Rectal smooth muscle tissue (tissue), 1 donor: ENCODE data around the gene GSG1L.

Experiments
- H3K27ac ChIP-seq: one replicate; pipeline ENCODE4 v1.7.0; 2013; ENCODE audit warnings: low read depth, low read length, inconsistent platforms
- H3K27me3 ChIP-seq: one replicate; pipeline ENCODE4 v1.7.0; 2013; ENCODE audit warnings: low read length; ENCODE audit not compliant: control insufficient read depth, insufficient read depth
- H3K36me3 ChIP-seq: one replicate; pipeline ENCODE4 v1.7.0; 2013; ENCODE audit warnings: low read length; ENCODE audit not compliant: control insufficient read depth, insufficient read depth
- H3K4me1 ChIP-seq: one replicate; pipeline ENCODE4 v1.7.0; 2013; ENCODE audit warnings: low read length; ENCODE audit not compliant: control insufficient read depth, insufficient read depth
- H3K4me3 ChIP-seq: one replicate; pipeline ENCODE4 v1.7.0; 2013; ENCODE audit warnings: low read length
- H3K9ac ChIP-seq: one replicate; pipeline ENCODE4 v1.7.0; 2013; ENCODE audit warnings: low read length

GSG1L gene

DNA sequence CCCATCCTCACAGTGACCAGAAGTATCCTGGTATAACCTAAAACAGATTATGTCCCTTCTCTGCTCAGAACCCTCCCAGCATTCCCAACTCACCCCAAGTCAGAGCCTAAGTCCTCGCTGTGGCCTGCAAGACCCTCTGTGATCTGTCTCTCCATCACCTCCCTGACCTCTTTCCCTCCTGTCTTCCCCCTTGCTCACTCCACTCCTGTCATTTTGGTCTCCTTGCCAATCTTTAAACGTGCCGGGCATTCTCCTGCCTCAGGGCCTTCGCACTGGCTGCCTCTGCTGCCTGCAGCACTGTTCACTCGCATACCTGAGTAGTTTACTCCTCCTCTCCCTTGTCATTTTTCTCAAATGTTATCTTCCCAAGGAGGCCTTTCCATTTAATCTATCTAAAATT, 97.7 kb downstream of the GSG1L start:
- no peak overlapping the region for H3K27ac ChIP-seq
- H3K4me3 ChIP-seq: no peak overlapping the region
- no peak overlapping the region for H3K9ac ChIP-seq
- H3K27me3 ChIP-seq: no peaks in the 10 kb centered on the region
- no peaks in the 10 kb centered on the region for H3K36me3 ChIP-seq
- no peaks in the 10 kb centered on the region for H3K4me1 ChIP-seq

DNA sequence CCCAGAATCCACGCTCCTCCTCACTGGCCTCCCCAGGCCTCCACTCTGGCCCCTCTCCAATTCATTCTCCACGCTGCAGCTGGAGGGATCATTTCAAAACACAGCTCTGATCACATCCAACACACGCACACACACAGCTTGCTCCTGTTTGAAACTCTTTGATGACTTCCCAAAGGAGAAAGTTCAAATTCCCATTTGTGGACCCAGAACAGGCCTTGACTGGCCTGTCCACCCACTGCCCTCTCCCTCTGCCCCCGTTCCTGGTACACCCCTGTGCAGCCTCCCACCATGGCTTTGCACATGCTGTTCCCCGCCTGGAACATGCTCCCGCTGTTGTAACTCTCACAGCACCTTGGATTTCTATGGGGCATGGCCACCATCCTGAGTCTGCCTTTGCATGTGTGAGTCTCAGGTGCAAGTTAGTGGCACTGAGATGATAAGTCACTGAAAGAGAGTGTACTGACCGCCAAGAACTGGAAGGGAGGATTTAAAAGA, 100.0 kb downstream of the GSG1L start:
- Histone ChIP-seq H3K4me3 (no peak overlapping the region), H3K27ac (no peak overlapping the region), H3K36me3 (no peaks in the 10 kb centered on the region)

DNA sequence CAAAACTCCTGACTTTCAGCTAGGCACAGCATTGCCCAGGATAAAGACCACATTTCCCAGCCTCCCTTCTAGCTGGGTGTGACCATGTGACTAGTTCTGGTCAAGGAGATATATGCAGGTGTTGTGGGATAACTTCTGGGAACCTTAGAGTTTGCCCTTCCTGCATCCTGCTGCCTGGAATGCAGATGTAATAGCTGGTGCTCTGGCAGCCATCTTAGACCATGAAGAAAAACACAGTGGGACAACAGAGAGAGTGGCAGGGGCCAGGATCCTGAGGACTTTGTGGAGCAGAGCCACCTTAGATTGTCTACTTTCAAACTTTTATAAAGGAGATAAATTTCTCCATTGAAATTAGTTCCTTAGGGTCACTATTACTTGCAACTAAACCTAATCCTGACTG, 101.3 kb downstream of the GSG1L start:
- no peak overlapping the region for H3K27ac ChIP-seq
- no peak overlapping the region for H3K9ac ChIP-seq
- no peak overlapping the region for H3K4me3 ChIP-seq
- no peaks in the 10 kb centered on the region for H3K27me3 ChIP-seq
- no peaks in the 10 kb centered on the region for H3K4me1 ChIP-seq
- no peaks in the 10 kb centered on the region for H3K36me3 ChIP-seq

More for the DNA sequence above, 100.0 kb downstream of the GSG1L start:
- H3K4me1 ChIP-seq: no peaks in the 10 kb centered on the region
- no peak overlapping the region for H3K9ac ChIP-seq
- H3K27me3 ChIP-seq: no peaks in the 10 kb centered on the region

DNA sequence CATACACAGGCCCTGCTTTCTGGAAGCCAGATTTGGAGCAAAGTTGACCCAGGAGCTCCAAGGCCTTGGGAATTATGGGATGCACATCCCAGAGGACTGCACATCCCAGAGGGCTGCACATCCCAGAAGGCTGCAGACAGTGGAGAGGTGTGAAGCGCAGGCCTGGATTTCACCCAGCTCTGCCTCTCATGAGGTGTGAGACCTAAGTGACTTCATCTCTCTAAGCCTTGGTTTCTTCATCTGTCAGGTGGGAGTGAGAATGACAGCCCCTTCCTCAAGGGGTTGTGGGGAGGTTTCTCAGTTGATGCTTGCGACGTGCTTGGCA, 102.3 kb downstream of the GSG1L start:
- H3K4me1 ChIP-seq: no peaks in the 10 kb centered on the region
- no peak overlapping the region for H3K4me3 ChIP-seq
- H3K27ac ChIP-seq: no peak overlapping the region
- H3K27me3 ChIP-seq: no peaks in the 10 kb centered on the region
- no peaks in the 10 kb centered on the region for H3K36me3 ChIP-seq
- H3K9ac ChIP-seq: no peak overlapping the region

DNA sequence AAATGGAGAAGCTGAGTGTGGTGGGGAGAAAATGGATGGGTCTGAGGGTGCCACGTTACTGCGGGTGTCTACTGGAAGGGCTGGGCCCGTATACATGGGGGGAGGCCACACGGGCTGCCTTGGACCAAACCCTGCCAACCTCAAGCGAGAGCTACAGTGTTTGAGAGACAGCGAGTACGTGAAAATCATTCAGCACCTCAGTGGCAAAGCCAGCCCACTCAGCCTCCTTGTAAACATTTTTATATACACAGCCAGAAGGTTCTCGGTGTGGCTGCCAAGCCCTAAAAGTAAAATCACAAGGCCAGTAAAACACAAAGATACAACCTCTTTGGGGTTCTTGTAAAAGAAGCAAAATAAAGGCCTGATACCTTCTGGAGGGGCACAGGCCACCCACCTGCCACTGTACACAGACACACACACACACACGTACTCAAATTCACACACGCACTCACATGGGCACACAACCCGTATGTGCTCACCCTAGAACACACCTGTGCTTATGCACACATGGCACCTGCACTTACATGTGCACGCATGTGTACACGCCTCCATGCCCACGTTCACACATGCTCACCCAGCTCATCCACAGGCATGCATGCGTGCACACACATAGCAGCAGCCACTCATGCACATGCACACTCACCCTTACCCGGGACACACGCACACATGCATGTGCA, 102.8 kb downstream of the GSG1L start:
- Histone ChIP-seq H3K36me3 (no peaks in the 10 kb centered on the region), H3K9ac (no peak overlapping the region), H3K27ac (no peak overlapping the region), H3K4me3 (no peak overlapping the region), H3K27me3 (no peaks in the 10 kb centered on the region), H3K4me1 (no peaks in the 10 kb centered on the region)

DNA sequence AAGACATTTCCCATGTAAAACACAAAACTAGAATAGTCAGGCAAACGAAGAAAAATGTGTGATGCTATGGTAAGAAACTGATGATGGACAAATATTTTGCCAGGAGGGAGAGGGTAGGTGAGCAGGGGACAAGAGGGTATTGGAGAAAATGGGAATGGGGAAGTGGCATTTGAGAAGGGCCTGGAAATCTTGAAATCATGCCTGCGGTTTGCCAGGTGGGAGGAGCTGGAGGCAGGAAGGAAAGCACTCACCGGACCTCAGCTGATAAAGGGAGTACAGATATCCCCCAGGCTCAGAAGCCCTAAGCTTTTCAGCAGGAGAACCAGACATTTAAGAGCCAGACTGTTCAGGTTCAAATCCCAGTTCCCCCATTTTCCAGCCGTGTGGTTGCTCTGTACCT, 103.6 kb downstream of the GSG1L start:
- Histone ChIP-seq H3K27me3 (no peaks in the 10 kb centered on the region), H3K4me1 (no peaks in the 10 kb centered on the region), H3K36me3 (no peaks in the 10 kb centered on the region), H3K27ac (no peak overlapping the region), H3K9ac (no peak overlapping the region), H3K4me3 (no peak overlapping the region)

DNA sequence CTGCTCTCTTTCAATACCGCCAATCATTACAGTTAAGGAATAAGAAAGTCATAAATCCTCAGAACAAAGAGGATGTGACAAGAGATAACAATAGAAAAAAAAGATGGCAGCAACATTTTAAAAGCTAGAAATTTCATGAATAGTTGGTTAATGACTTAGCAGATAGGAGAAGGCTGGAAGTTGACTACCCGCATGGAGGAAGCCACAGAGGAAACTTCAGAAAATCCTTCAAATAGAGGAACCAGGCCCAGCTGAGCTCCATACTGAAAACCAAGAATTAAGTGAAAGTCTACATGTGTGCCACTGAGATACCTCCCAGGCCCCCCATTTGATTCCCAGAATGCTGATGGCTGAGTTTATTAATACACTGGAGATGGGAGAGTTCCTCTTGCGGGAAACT, 109.3 kb downstream of the GSG1L start:
- Histone ChIP-seq H3K4me1 (no peaks in the 10 kb centered on the region), H3K27me3 (no peaks in the 10 kb centered on the region), H3K9ac (no peak overlapping the region), H3K4me3 (no peak overlapping the region), H3K36me3 (no peaks in the 10 kb centered on the region), H3K27ac (no peak overlapping the region)

DNA sequence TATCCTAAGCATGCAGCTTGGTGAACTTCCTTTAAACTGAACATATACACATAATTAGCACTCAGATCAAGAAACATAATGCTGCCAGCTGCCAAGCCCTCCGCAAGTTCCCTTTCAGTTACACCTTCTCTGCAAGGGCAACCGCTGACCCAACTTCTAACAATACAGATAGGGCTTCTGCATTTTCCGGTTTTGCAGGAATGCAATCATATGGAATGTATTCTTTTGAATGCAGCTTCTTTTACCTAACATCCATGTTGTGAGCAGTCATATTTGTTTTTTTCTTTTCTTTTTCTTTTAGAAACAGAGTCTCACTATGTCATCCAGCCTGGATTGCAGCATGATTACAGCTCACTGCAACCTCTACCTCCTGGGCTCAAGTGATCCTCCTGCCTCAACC, 110.7 kb downstream of the GSG1L start:
- Histone ChIP-seq H3K36me3 (no peaks in the 10 kb centered on the region), H3K4me1 (no peaks in the 10 kb centered on the region), H3K4me3 (no peak overlapping the region), H3K27ac (no peak overlapping the region), H3K9ac (no peak overlapping the region), H3K27me3 (no peaks in the 10 kb centered on the region)

DNA sequence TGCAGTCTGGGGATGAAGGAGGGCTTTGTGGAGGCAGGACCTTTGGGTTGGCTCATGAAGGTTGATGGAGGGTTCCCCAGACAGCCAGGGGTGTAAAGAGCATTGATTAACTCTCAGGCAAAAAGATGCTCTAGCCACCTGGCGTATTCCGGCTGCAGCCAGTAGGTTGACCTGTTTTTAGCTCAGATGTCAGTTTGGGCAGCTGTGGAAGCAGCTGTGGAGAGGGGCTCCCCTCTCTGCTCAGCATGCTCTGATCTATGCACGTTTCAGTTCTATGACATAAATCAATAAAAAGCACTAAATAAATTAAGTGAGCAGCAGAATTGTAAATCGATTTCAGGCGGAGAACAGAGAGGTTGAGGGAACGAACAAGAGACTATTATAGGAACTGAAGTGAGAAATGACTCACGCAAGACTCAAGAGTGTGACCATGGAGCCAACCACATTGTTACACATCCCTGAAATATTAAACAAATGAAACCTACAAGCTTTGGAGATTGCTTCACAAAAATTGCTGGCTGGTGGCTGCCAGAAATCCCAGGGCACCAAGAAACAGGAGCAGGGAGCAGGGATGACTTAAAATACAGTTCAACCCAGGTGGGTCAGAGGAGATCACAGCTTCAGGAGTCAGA, 111.9 kb downstream of the GSG1L start:
- H3K27ac ChIP-seq: no peak overlapping the region
- H3K4me3 ChIP-seq: no peak overlapping the region
- H3K36me3 ChIP-seq: no peaks in the 10 kb centered on the region
- no peaks in the 10 kb centered on the region for H3K27me3 ChIP-seq
- no peaks in the 10 kb centered on the region for H3K4me1 ChIP-seq
- H3K9ac ChIP-seq: no peak overlapping the region

DNA sequence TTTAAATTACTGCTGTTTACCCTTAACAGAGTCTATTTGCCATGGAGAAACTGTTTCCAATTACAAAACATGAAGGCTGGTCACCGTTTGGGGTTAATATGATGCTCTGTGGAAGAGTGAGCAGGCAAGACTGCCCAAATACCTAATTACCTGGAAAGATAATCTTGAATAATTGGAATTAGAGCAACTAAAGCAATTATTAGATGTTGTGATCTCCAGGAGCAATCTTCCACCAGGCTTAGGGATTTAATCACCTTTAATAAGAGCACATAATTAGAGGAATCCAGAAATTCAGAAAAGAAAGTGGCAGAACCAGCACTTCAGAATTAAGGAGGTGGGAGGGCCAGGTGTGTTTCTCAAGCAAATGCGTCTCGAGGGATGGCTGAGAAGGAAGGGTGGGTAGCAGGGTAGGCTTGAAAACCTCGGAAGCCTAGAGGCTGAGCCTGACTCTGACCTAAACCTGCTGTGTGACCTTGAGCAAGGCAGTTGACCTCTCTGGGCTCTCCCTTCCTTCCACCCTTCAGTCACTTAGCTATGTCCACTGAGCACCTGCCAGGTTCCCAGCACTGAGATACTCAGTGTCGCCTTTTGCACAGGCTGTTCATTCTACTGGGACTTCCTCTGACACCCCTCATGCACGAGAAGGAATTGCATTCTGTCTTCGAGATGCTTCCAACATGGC, 113.2 kb downstream of the GSG1L start:
- no peaks in the 10 kb centered on the region for H3K27me3 ChIP-seq
- H3K27ac ChIP-seq: no peak overlapping the region
- H3K4me3 ChIP-seq: no peak overlapping the region
- no peaks in the 10 kb centered on the region for H3K4me1 ChIP-seq
- H3K9ac ChIP-seq: no peak overlapping the region
- no peaks in the 10 kb centered on the region for H3K36me3 ChIP-seq

DNA sequence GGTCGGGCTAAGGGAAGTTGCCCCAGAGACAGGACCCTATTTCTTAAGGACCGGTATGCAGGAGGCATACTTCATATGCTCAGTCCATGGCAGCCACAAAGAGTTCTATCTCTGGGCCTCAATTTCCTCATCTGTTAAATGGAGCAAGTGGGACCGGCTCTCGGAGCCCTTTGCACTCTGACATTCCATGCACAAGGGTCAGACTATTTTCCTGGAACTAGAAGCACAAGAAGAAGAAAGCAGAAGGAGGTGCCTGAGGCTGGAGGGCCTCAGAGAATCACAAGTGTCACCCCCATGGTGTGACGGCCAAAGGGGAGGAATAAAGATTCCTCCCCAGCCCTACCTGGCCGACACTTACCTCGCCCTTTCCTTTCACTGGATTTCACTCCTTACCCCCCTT, 115.8 kb downstream of the GSG1L start:
- Histone ChIP-seq H3K9ac (no peak overlapping the region), H3K4me1 (no peaks in the 10 kb centered on the region), H3K27ac (no peak overlapping the region), H3K27me3 (no peaks in the 10 kb centered on the region), H3K4me3 (no peak overlapping the region), H3K36me3 (no peaks in the 10 kb centered on the region)

DNA sequence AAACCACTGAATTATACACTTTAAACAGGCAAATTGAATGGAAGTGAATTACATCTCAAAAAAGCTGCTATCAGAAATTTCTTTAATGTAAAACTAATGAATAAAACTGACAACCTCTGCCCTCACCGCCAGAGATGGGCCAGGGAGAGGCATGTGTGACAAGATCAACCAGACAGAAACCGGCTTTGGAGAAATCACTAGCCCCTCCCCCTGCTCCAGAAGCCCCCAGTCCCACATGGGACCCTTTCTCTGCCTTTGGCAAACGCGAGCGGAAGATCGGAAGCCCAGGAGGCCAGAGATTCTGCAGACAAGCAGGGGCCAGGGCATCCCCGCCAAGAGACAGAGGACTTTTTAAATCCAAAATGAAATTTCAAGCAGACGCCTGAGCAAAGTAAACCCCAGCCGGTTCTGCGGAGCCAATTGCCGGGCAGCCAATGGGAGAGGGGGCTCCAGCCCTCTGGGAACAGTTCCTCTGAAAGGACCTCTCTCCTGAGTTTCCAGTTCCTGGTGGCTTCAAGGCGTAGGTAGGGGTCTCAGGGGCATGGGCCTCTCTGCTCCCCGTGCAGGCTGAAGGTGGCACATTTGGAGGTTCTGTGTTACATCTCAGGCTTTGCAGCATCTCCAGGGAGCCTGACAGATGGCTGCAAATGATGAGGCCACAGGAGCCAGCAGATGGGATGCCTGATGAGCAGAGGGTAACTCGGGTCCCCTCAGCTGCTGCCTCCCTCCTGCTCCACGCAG, 118.1 kb downstream of the GSG1L start:
- Histone ChIP-seq H3K4me3 (no peak overlapping the region), H3K9ac (no peak overlapping the region), H3K27ac (no peak overlapping the region), H3K4me1 (no peaks in the 10 kb centered on the region), H3K36me3 (no peaks in the 10 kb centered on the region), H3K27me3 (no peaks in the 10 kb centered on the region)
